Right lobe of liver (tissue), 4 donors: ENCODE data around the gene GPX8.

Source experiments
- CTCF ChIP-seq, 4 donors: fragments of 200-600 bp in 3 of 4; fragments of 450-650 bp in 1 of 4; IDR thresholded peaks; one replicate each; pipeline versions ENCODE4 v1.5.1 to v1.8.0; 2016 to 2022; ENCODE audit warnings: antibody characterized with exemption in 4 of 4, mild to moderate bottlenecking in 2 of 4
- POLR2A ChIP-seq: fragments of 450-650 bp; IDR thresholded peaks from one replicate; pipeline ENCODE4 v1.6.1; 2017; ENCODE audit warnings: antibody characterized with exemption, mild to moderate bottlenecking
- donor health status: DM: no; HTN: no; CAD: no.
- donor health status: DM: no; HTN: no; CAD: no.
- donor health status: DM: no; HTN: yes; CAD: no.

GRCh38 chr5:55114061-55114460 is 45.9 kb upstream of the GPX8 start:
- TF ChIP-seq POLR2A (no peak), CTCF (IDR thresholded peaks at IDR 0.05) (no peak)
